CD14-positive monocyte (primary cell): ENCODE results near the gene PCDHB5. TPM values are rescaled to one million over a fixed set of nuclear protein-coding genes. Genes with fewer than 3 reads are reported as not detected.
"Not testable (repeated sequence)": the region's sequence is repeated elsewhere in the genome, so short reads cannot be mapped to it uniquely, and the experiment has no call there.

Experiments used
- DNase-seq, 3 donors: peaks; one replicate each; pipeline ENCODE4 v3.0.0-alpha.2; 2011 to 2022
- H2AFZ ChIP-seq: 2 replicates; pipeline ENCODE4 v1.6.0; 2012; ENCODE audit warnings: mild to moderate bottlenecking, low read depth, low read length, inconsistent platforms; ENCODE audit not compliant: insufficient read depth, poor library complexity, severe bottlenecking
- H3K27ac ChIP-seq, 2 donors: 1 replicate in 1 of 2; 2 replicates in 1 of 2; pipeline ENCODE4 v1.5.1; 2012 to 2013; ENCODE audit warnings: low read length in 2 of 2, control low read depth in 1 of 2, inconsistent platforms in 1 of 2, low read depth in 1 of 2, mild to moderate bottlenecking in 1 of 2
- H3K27me3 ChIP-seq, 2 donors: one replicate each; pipeline versions ENCODE4 v1.6.0 to v1.6.1; 2011 to 2013; ENCODE audit warnings: low read length in 2 of 2; ENCODE audit not compliant: control insufficient read depth in 2 of 2, insufficient read depth in 2 of 2
- H3K36me3 ChIP-seq, 2 donors: replicated peaks in 1 of 2; 1 replicate in 1 of 2; 2 replicates in 1 of 2; pipeline versions ENCODE4 v1.5.1 to v1.6.1; 2012 to 2013; ENCODE audit warnings: low read length in 2 of 2, control low read depth in 1 of 2, inconsistent platforms in 1 of 2, mild to moderate bottlenecking in 1 of 2; ENCODE audit not compliant: insufficient read depth in 2 of 2, control insufficient read depth in 1 of 2
- H3K4me1 ChIP-seq, 2 donors: 1 replicate in 1 of 2; 2 replicates in 1 of 2; pipeline versions ENCODE4 v1.5.1 to v1.6.1; 2012 to 2013; ENCODE audit warnings: low read length in 2 of 2, control low read depth in 1 of 2, inconsistent platforms in 1 of 2, mild to moderate bottlenecking in 1 of 2, moderate library complexity in 1 of 2; ENCODE audit not compliant: insufficient read depth in 2 of 2, control insufficient read depth in 1 of 2
- H3K4me2 ChIP-seq: replicated peaks from 2 replicates; pipeline ENCODE3; 2012; ENCODE audit warnings: low read length, moderate library complexity, mild to moderate bottlenecking; ENCODE audit not compliant: poor library complexity, severe bottlenecking; ENCODE audit errors: extremely low read depth
- H3K4me3 ChIP-seq, 3 experiments: fragments of 200-600 bp in 1 of 3; sonication (generic) in 1 of 3; replicated peaks in 1 of 3; 1 replicate in 2 of 3; 2 replicates in 1 of 3; pipeline ENCODE4 v1.5.1; 2011 to 2013; ENCODE audit warnings: low read length in 3 of 3, mild to moderate bottlenecking in 3 of 3, control low read depth in 2 of 3, low read depth in 2 of 3, inconsistent platforms in 1 of 3, moderate library complexity in 1 of 3
- H3K79me2 ChIP-seq: 2 replicates; pipeline ENCODE4 v1.6.0; 2012; ENCODE audit warnings: mild to moderate bottlenecking, control low read depth, inconsistent platforms, low read length, moderate library complexity; ENCODE audit not compliant: insufficient read depth
- H3K9ac ChIP-seq: 2 replicates; pipeline ENCODE4 v1.6.0; 2017; ENCODE audit warnings: low read length, mild to moderate bottlenecking; ENCODE audit not compliant: insufficient read depth, poor library complexity, severe bottlenecking
- H3K9me3 ChIP-seq, 2 donors: replicated peaks in 1 of 2; 1 replicate in 1 of 2; 2 replicates in 1 of 2; pipeline versions ENCODE4 v1.5.1 to v1.6.1; 2012 to 2013; ENCODE audit warnings: low read length in 2 of 2, control low read depth in 1 of 2; ENCODE audit not compliant: control insufficient read depth in 1 of 2, insufficient read depth in 1 of 2
- H4K20me1 ChIP-seq: 2 replicates; pipeline ENCODE4 v1.6.0; 2012; ENCODE audit warnings: mild to moderate bottlenecking, low read length, control low read depth, moderate library complexity; ENCODE audit not compliant: insufficient read depth
- H3K27ac Mint-ChIP-seq, 7 donors: one replicate each; pipeline ENCODE4 v1.8.0; 2020; ENCODE audit warnings: mild to moderate bottlenecking in 7 of 7, mixed read lengths in 7 of 7, moderate library complexity in 6 of 7, inconsistent platforms in 2 of 7
- H3K27me3 Mint-ChIP-seq, 3 donors: one replicate each; pipeline ENCODE4 v1.8.0; 2021 to 2022; ENCODE audit warnings: low read depth in 3 of 3, mild to moderate bottlenecking in 3 of 3, mixed read lengths in 3 of 3, moderate library complexity in 3 of 3, inconsistent platforms in 1 of 3
- H3K36me3 Mint-ChIP-seq, 2 donors: one replicate each; pipeline ENCODE4 v1.8.0; 2020; ENCODE audit warnings: mixed read lengths in 2 of 2, inconsistent platforms in 1 of 2, mild to moderate bottlenecking in 1 of 2
- H3K4me1 Mint-ChIP-seq: one replicate; pipeline ENCODE4 v1.8.0; 2020; ENCODE audit warnings: mild to moderate bottlenecking, mixed read lengths
- H3K4me3 Mint-ChIP-seq, 2 donors: one replicate each; pipeline ENCODE4 v1.8.0; 2020; ENCODE audit warnings: mild to moderate bottlenecking in 2 of 2, mixed read lengths in 2 of 2, moderate library complexity in 1 of 2
- H3K9me3 Mint-ChIP-seq, 7 donors: one replicate each; pipeline ENCODE4 v1.8.0; 2020 to 2022; ENCODE audit warnings: mixed read lengths in 7 of 7, mild to moderate bottlenecking in 6 of 7, moderate library complexity in 6 of 7, inconsistent platforms in 2 of 7
- WGBS: methylation state at CpG from one replicate; pipeline ENCODE4 v1.1.5; 2013; ENCODE audit warnings: missing lambda C conversion rate; ENCODE audit not compliant: insufficient coverage; 5-methylcytosine and 5-hydroxymethylcytosine counted together
- intact Hi-C, 2 donors: fragments of 100-400 bp; cut with micrococcal nuclease; formaldehyde crosslinking; loops; one replicate each; pipeline versions ENCODE4 v1.15.0 to v1.15.1; 2023
- polyA plus RNA-seq, 3 donors: library from polyadenylated mRNA; depleted of rRNA in 1 of 3; unstranded in 2 of 3; stranded (reverse) in 1 of 3; fragments of 300-500 nt in 2 of 3; fragments of >200 nt in 1 of 3; fragmentation: Illumina TruSeq in 2 of 3; gene quantifications; 1 replicate in 2 of 3; 2 replicates in 1 of 3; pipeline ENCODE4 v1.2.3, GENCODE V29; 2012 to 2021
- TF ChIP-seq, protein P1 (sequence below): fragments of 200-600 bp; IDR thresholded peaks from one replicate; pipeline ENCODE4 v1.8.0; 2022; ENCODE audit warnings: antibody characterized with exemption, mild to moderate bottlenecking

PCDHB5 gene
- polyA plus RNA-seq, 3 donors, result not detected

DNA sequence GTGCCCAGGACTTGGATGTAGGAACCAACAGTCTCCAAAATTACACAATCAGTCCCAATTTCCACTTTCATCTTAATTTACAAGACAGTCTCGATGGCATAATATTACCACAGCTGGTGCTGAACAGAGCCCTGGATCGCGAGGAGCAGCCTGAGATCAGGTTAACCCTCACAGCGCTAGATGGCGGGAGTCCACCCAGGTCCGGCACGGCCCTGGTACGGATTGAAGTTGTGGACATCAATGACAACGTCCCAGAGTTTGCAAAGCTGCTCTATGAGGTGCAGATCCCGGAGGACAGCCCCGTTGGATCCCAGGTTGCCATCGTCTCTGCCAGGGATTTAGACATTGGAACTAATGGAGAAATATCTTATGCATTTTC, 39.8 kb upstream of the PCDHB5 start:
- Mint-ChIP-seq H3K36me3 (peaks cover 0 to 2% of the 10 kb centered on the region in 2 donors), H3K9me3 (peaks cover 18 to 39% (median 33%) of the 10 kb centered on the region in 7 donors), H3K4me3 (peak overlapping the region in 1 of 2 donors; percentile 31), H3K27me3 (peaks cover 16 to 29% (median 22%) of the 10 kb centered on the region in 3 donors), H3K27ac (no peak overlapping the region), H3K4me1 (no peaks in the 10 kb centered on the region)
- Histone ChIP-seq H2AFZ (no peak overlapping the region), H3K79me2 (no peaks in the 10 kb centered on the region), H3K9me3 (peaks cover 14 to 35% of the 10 kb centered on the region in 2 donors), H3K27me3 (peaks cover 0 to 17% of the 10 kb centered on the region in 2 donors), H3K4me2 (no peak overlapping the region), H3K36me3 (no peaks in the 10 kb centered on the region), H3K27ac (no peak overlapping the region), H4K20me1 (no peaks in the 10 kb centered on the region), H3K9ac (no peak overlapping the region), H3K4me1 (no peaks in the 10 kb centered on the region), H3K4me3 (no peak overlapping the region)
- no peak for DNase-seq
- 44% methylated on average over 12 of the region's 12 CpGs for WGBS
- intact Hi-C loops, result no loop called here
- TF ChIP-seq, protein P1, sequence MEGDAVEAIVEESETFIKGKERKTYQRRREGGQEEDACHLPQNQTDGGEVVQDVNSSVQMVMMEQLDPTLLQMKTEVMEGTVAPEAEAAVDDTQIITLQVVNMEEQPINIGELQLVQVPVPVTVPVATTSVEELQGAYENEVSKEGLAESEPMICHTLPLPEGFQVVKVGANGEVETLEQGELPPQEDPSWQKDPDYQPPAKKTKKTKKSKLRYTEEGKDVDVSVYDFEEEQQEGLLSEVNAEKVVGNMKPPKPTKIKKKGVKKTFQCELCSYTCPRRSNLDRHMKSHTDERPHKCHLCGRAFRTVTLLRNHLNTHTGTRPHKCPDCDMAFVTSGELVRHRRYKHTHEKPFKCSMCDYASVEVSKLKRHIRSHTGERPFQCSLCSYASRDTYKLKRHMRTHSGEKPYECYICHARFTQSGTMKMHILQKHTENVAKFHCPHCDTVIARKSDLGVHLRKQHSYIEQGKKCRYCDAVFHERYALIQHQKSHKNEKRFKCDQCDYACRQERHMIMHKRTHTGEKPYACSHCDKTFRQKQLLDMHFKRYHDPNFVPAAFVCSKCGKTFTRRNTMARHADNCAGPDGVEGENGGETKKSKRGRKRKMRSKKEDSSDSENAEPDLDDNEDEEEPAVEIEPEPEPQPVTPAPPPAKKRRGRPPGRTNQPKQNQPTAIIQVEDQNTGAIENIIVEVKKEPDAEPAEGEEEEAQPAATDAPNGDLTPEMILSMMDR, result no peak

DNA sequence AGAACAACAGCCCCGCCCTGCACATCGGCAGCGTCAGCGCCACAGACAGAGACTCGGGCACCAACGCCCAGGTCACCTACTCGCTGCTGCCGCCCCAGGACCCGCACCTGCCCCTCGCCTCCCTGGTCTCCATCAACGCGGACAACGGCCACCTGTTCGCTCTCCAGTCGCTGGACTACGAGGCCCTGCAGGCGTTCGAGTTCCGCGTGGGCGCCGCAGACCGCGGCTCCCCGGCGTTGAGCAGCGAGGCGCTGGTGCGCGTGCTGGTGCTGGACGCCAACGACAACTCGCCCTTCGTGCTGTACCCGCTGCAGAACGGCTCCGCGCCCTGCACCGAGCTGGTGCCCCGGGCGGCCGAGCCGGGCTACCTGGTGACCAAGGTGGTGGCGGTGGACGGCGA, 38.8 kb upstream of the PCDHB5 start:
- intact Hi-C loops, H3K4me2 ChIP-seq, H3K4me3 ChIP-seq, DNase-seq, H3K36me3 ChIP-seq, H3K27ac ChIP-seq, H3K4me1 Mint-ChIP-seq, H3K9ac ChIP-seq, H3K4me3 Mint-ChIP-seq, H2AFZ ChIP-seq, H4K20me1 ChIP-seq, H3K79me2 ChIP-seq, H3K4me1 ChIP-seq, H3K36me3 Mint-ChIP-seq, H3K27ac Mint-ChIP-seq: not testable (repeated sequence)
- H3K9me3 ChIP-seq, result peaks cover 23 to 39% of the 10 kb centered on the region in 2 donors
- WGBS, result 36% methylated on average over 5 of the region's 46 CpGs
- H3K27me3 ChIP-seq, result peaks cover 0 to 26% of the 10 kb centered on the region in 2 donors
- peaks cover 20 to 34% (median 24%) of the 10 kb centered on the region in 3 donors for H3K27me3 Mint-ChIP-seq
- H3K9me3 Mint-ChIP-seq, result peaks cover 23 to 48% (median 42%) of the 10 kb centered on the region in 7 donors

DNA sequence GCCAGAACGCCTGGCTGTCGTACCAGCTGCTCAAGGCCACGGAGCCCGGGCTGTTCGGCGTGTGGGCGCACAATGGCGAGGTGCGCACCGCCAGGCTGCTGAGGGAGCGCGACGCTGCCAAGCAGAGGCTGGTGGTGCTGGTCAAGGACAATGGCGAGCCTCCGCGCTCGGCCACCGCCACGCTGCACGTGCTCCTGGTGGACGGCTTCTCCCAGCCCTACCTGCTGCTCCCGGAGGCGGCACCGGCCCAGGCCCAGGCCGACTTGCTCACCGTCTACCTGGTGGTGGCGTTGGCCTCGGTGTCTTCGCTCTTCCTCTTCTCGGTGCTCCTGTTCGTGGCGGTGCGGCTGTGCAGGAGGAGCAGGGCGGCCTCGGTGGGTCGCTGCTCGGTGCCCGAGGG, 38.4 kb upstream of the PCDHB5 start:
- H3K4me1 ChIP-seq, H3K36me3 ChIP-seq, H3K79me2 ChIP-seq, DNase-seq, H2AFZ ChIP-seq, intact Hi-C loops, H3K4me1 Mint-ChIP-seq, H3K27ac Mint-ChIP-seq, H3K4me3 ChIP-seq, H3K4me3 Mint-ChIP-seq, H4K20me1 ChIP-seq, H3K27ac ChIP-seq, H3K9ac ChIP-seq, H3K4me2 ChIP-seq, H3K36me3 Mint-ChIP-seq: not testable (repeated sequence)
- WGBS, result 43% methylated on average over 19 of the region's 38 CpGs
- peaks cover 27 to 43% of the 10 kb centered on the region in 2 donors for H3K9me3 ChIP-seq
- H3K9me3 Mint-ChIP-seq, result peaks cover 24 to 52% (median 46%) of the 10 kb centered on the region in 7 donors
- H3K27me3 ChIP-seq, result peaks cover 0 to 29% of the 10 kb centered on the region in 2 donors
- peaks cover 20 to 34% (median 24%) of the 10 kb centered on the region in 3 donors for H3K27me3 Mint-ChIP-seq
